Suprapubic skin (tissue), 3 donors: ENCODE results near the gene ANKRD39.

Experiments
- CTCF ChIP-seq, 2 donors: fragments of 200-600 bp in 1 of 2; fragments of 450-650 bp in 1 of 2; sonication (generic) in 1 of 2; IDR thresholded peaks; one replicate each; pipeline ENCODE4 v1.5.1; 2016 to 2019; ENCODE audit warnings: antibody characterized with exemption in 2 of 2, mild to moderate bottlenecking in 1 of 2, moderate library complexity in 1 of 2
- POLR2A ChIP-seq, 2 donors: fragments of 450-650 bp; IDR thresholded peaks; one replicate each; pipeline ENCODE4 v1.6.1; 2017; ENCODE audit warnings: antibody characterized with exemption in 2 of 2, mild to moderate bottlenecking in 2 of 2, moderate library complexity in 2 of 2

- TF ChIP-seq CTCF (IDR thresholded peaks at IDR 0.05) (no peak), POLR2A (IDR thresholded peaks at IDR 0.05) (no peak)
Observed at GRCh38 chr2:96877631-96878092, 19.8 kb upstream of the ANKRD39 start.
